Liver (tissue), 9 donors: ENCODE measurements around the gene DSCAM. TPM values are rescaled to one million over a fixed set of nuclear protein-coding genes. Genes with fewer than 3 reads are reported as not detected.

Source experiments
- DNase-seq: peaks from one replicate; pipeline ENCODE4 v3.0.0-alpha.2; 2017; ENCODE audit warnings: low spot score
- H3K27ac ChIP-seq, 2 donors: one replicate each; pipeline ENCODE4 v1.7.0; 2013; ENCODE audit warnings: inconsistent platforms in 2 of 2, low read length in 2 of 2, control low read depth in 1 of 2, low read depth in 1 of 2, mild to moderate bottlenecking in 1 of 2
- H3K27me3 ChIP-seq, 4 donors: one replicate each; pipeline versions ENCODE4 v1.6.1 to v1.7.0; 2013; ENCODE audit warnings: low read length in 3 of 4, inconsistent platforms in 1 of 4, mild to moderate bottlenecking in 1 of 4, moderate library complexity in 1 of 4; ENCODE audit not compliant: control insufficient read depth in 4 of 4, insufficient read depth in 4 of 4
- H3K36me3 ChIP-seq, 4 donors: one replicate each; pipeline versions ENCODE4 v1.6.1 to v1.7.0; 2013; ENCODE audit warnings: low read length in 3 of 4, mild to moderate bottlenecking in 3 of 4, low read depth in 1 of 4, moderate library complexity in 1 of 4; ENCODE audit not compliant: control insufficient read depth in 4 of 4, insufficient read depth in 3 of 4
- H3K4me1 ChIP-seq, 4 donors: one replicate each; pipeline versions ENCODE4 v1.6.1 to v1.7.0; 2013; ENCODE audit warnings: low read length in 3 of 4, mild to moderate bottlenecking in 3 of 4, moderate library complexity in 1 of 4; ENCODE audit not compliant: control insufficient read depth in 4 of 4, insufficient read depth in 4 of 4
- H3K4me3 ChIP-seq, 3 donors: one replicate each; pipeline versions ENCODE4 v1.6.1 to v1.7.0; 2013; ENCODE audit warnings: low read length in 3 of 3, control low read depth in 1 of 3, low read depth in 1 of 3, mild to moderate bottlenecking in 1 of 3
- H3K9ac ChIP-seq, 2 donors: one replicate each; pipeline ENCODE4 v1.7.0; 2013; ENCODE audit warnings: low read length in 2 of 2, mild to moderate bottlenecking in 2 of 2, moderate library complexity in 2 of 2, control low read depth in 1 of 2, low read depth in 1 of 2
- H3K9me3 ChIP-seq, 4 donors: one replicate each; pipeline versions ENCODE4 v1.6.1 to v1.7.0; 2013; ENCODE audit warnings: low read length in 3 of 4; ENCODE audit not compliant: control insufficient read depth in 4 of 4
- EGR1 ChIP-seq, 2 donors: IDR thresholded peaks; 2 replicates each; pipeline ENCODE4 v1.6.1; 2016 to 2018; ENCODE audit warnings: antibody characterized with exemption in 2 of 2, low read depth in 2 of 2
- GABPA ChIP-seq, 2 donors: IDR thresholded peaks in 1 of 2; conservative IDR thresholded peaks in 1 of 2; 2 replicates each; pipeline ENCODE4 v1.6.1; 2016; ENCODE audit warnings: antibody characterized with exemption in 2 of 2, mild to moderate bottlenecking in 1 of 2, moderate library complexity in 1 of 2
- JUND ChIP-seq, 2 donors: IDR thresholded peaks; 2 replicates each; pipeline ENCODE4 v1.6.1; 2016; ENCODE audit warnings: antibody characterized with exemption in 2 of 2
- NR2F2 ChIP-seq: IDR thresholded peaks from 2 replicates; pipeline ENCODE4 v1.6.1; 2016; ENCODE audit warnings: antibody characterized with exemption
- RAD21 ChIP-seq, 2 donors: IDR thresholded peaks; 2 replicates each; pipeline ENCODE4 v1.6.1; 2016; ENCODE audit warnings: antibody characterized with exemption in 2 of 2, mild to moderate bottlenecking in 2 of 2
- REST ChIP-seq: IDR thresholded peaks from 2 replicates; pipeline ENCODE4 v1.6.1; 2016; ENCODE audit warnings: antibody characterized with exemption, mild to moderate bottlenecking
- RXRA ChIP-seq, 2 donors: IDR thresholded peaks; 2 replicates each; pipeline ENCODE4 v1.6.1; 2017 to 2018; ENCODE audit warnings: antibody characterized with exemption in 2 of 2, mild to moderate bottlenecking in 1 of 2
- SP1 ChIP-seq: IDR thresholded peaks from 2 replicates; pipeline ENCODE4 v1.6.1; 2018; ENCODE audit warnings: antibody characterized with exemption, mild to moderate bottlenecking
- TAF1 ChIP-seq: conservative IDR thresholded peaks from 2 replicates; pipeline ENCODE4 v1.6.1; 2016; ENCODE audit warnings: antibody characterized with exemption, mild to moderate bottlenecking
- YY1 ChIP-seq: IDR thresholded peaks from 2 replicates; pipeline ENCODE4 v1.6.1; 2016; ENCODE audit warnings: antibody characterized with exemption, mild to moderate bottlenecking
- ZBTB33 ChIP-seq: IDR thresholded peaks from 2 replicates; pipeline ENCODE4 v1.6.1; 2016; ENCODE audit warnings: antibody characterized with exemption
- WGBS: extraction: QIAGEN DNeasy Blood & Tissue Kit; methylation state at CpG from one replicate; pipeline ENCODE4 v1.1.7; 2013; 5-methylcytosine and 5-hydroxymethylcytosine counted together
- polyA plus RNA-seq, 2 donors: library from polyadenylated mRNA; stranded (reverse) in 1 of 2; unstranded in 1 of 2; fragments of 200-250 nt in 1 of 2; fragments of >200 nt in 1 of 2; fragmentation: Nextera tagmentation in 1 of 2; extraction: Ambion mirVana in 1 of 2; gene quantifications; one replicate each; pipeline versions ENCODE4 v1.2.1 to v1.2.3, GENCODE V29; 2013 to 2015
- total RNA-seq, 2 donors: library from RNA; depleted of rRNA; stranded (reverse); fragments of >200 nt; gene quantifications; one replicate each; pipeline ENCODE4 v1.2.3, GENCODE V29; 2014
- TF ChIP-seq, protein P1 (sequence below): IDR thresholded peaks from 2 replicates; pipeline ENCODE4 v1.6.1; 2016; ENCODE audit warnings: antibody characterized with exemption
- TF ChIP-seq, protein P2 (sequence below): IDR thresholded peaks from 2 replicates; pipeline ENCODE4 v1.6.1; 2016; ENCODE audit warnings: antibody characterized with exemption
- TF ChIP-seq, protein P3 (sequence below): fragments of 150-350 bp; IDR thresholded peaks from 2 replicates; pipeline ENCODE4 v1.5.1; 2017; ENCODE audit warnings: improper control_type of control experiment, low read depth, low read length; ENCODE audit not compliant: missing input control
- donor health status: healthy.
- donor health status: healthy.
- donor health status: healthy.
- donor health status: healthy.
- donor health status: healthy.

The DSCAM gene
- total and polyA plus RNA-seq, 4 donors = 0.02 to 0.23 (median 0.10) TPM

- DNase-seq = no peak
- Histone ChIP-seq H3K36me3 (no peaks in the 10 kb centered on the region), H3K4me1 (no peaks in the 10 kb centered on the region), H3K27ac (no peak overlapping the region), H3K27me3 (no peaks in the 10 kb centered on the region), H3K9ac (no peak overlapping the region), H3K4me3 (no peak overlapping the region), H3K9me3 (no peaks in the 10 kb centered on the region)
- 89% methylated on average over 4 of the region's 4 CpGs for WGBS
- TF ChIP-seq SP1 (no peak), EGR1 (IDR thresholded peaks at IDR 0.05; ENCODE audit: low read depth in 2 of 2) (no peak), TAF1 (no peak), YY1 (no peak), GABPA (IDR thresholded peaks at IDR 0.05 in 1 of 2, conservative IDR thresholded peaks at IDR 0.05 in 1 of 2) (no peak), JUND (IDR thresholded peaks at IDR 0.05) (no peak)
Observed at GRCh38 chr21:40813918-40814317, 33.0 kb downstream of the DSCAM start.

DNA sequence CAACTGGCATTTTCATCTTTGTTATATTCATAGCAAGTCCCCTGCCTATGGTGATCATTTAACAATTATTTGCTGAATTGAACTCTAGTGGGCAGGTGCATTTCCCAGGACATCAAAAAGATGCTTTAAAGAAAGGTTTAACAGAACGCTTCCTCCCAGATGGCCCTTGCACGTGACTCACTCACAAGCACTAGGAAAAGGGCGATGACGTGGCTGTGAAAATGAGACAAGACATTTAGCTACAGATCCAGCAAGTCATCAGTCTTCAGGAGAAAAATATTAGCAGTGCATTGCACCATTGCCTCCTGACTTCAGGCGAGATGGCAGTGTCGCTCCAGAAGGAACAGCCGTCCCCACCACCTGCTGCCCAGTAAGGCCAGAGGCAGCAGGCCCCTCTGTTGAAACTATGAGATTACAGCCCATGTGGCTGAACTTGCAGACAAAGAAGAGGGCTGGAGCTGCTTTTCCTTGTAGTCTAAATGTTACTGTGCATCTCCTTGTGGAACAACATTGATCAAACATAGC lies 37.2 kb downstream of the DSCAM start:
- WGBS = 85% methylated on average over 7 of the region's 7 CpGs
- Histone ChIP-seq H3K9me3 (no peaks in the 10 kb centered on the region), H3K27ac (no peak overlapping the region), H3K4me1 (no peaks in the 10 kb centered on the region), H3K36me3 (no peaks in the 10 kb centered on the region), H3K27me3 (no peaks in the 10 kb centered on the region), H3K9ac (no peak overlapping the region), H3K4me3 (no peak overlapping the region)
- DNase-seq = no peak
- no peak for TF ChIP-seq JUND (IDR thresholded peaks at IDR 0.05)
- no peak for TF ChIP-seq RAD21 (IDR thresholded peaks at IDR 0.05)
- TF ChIP-seq, protein P1, sequence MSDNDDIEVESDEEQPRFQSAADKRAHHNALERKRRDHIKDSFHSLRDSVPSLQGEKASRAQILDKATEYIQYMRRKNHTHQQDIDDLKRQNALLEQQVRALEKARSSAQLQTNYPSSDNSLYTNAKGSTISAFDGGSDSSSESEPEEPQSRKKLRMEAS = no peak
- no peak for TF ChIP-seq TAF1
- TF ChIP-seq, protein P2, sequence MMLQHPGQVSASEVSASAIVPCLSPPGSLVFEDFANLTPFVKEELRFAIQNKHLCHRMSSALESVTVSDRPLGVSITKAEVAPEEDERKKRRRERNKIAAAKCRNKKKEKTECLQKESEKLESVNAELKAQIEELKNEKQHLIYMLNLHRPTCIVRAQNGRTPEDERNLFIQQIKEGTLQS = no peak
- TF ChIP-seq, protein P3, sequence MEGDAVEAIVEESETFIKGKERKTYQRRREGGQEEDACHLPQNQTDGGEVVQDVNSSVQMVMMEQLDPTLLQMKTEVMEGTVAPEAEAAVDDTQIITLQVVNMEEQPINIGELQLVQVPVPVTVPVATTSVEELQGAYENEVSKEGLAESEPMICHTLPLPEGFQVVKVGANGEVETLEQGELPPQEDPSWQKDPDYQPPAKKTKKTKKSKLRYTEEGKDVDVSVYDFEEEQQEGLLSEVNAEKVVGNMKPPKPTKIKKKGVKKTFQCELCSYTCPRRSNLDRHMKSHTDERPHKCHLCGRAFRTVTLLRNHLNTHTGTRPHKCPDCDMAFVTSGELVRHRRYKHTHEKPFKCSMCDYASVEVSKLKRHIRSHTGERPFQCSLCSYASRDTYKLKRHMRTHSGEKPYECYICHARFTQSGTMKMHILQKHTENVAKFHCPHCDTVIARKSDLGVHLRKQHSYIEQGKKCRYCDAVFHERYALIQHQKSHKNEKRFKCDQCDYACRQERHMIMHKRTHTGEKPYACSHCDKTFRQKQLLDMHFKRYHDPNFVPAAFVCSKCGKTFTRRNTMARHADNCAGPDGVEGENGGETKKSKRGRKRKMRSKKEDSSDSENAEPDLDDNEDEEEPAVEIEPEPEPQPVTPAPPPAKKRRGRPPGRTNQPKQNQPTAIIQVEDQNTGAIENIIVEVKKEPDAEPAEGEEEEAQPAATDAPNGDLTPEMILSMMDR = no peak
- no peak for TF ChIP-seq EGR1 (IDR thresholded peaks at IDR 0.05; ENCODE audit: low read depth in 2 of 2)
- TF ChIP-seq RXRA (IDR thresholded peaks at IDR 0.05) = no peak
- TF ChIP-seq REST = no peak
- TF ChIP-seq ZBTB33 = no peak
- no peak for TF ChIP-seq NR2F2
